Stimulated activated memory B cell treated with anti-CD40 and anti-IgM and Interleukin-4, amounts not matched to agents 10 μg/mL and 1 μg/mL and 100 μg/mL, for 72 hours (primary cell): ENCODE results near the gene CCDC24.

Source experiments
- ATAC-seq: fragments of 150-1000 bp; cut with Tn5 transposase; 2 replicates; pipeline ENCODE4 v1.10.0; 2021
- H3K27ac Mint-ChIP-seq: one replicate; pipeline ENCODE4 v1.8.0; 2022; ENCODE audit warnings: mild to moderate bottlenecking, mixed read lengths
- H3K27me3 Mint-ChIP-seq: one replicate; pipeline ENCODE4 v1.8.0; 2022; ENCODE audit warnings: mixed read lengths
- H3K36me3 Mint-ChIP-seq: one replicate; pipeline ENCODE4 v1.8.0; 2022; ENCODE audit warnings: mixed read lengths
- H3K4me1 Mint-ChIP-seq: one replicate; pipeline ENCODE4 v1.8.0; 2022; ENCODE audit warnings: mixed read lengths
- H3K4me3 Mint-ChIP-seq: one replicate; pipeline ENCODE4 v1.8.0; 2022; ENCODE audit warnings: mild to moderate bottlenecking, moderate library complexity, mixed read lengths
- H3K9me3 Mint-ChIP-seq: one replicate; pipeline ENCODE4 v1.8.0; 2022; ENCODE audit warnings: mixed read lengths

Gene CCDC24

GRCh38 chr1:44015206-44015605 is 23.8 kb downstream of the CCDC24 start:
- Mint-ChIP-seq H3K36me3 (no peaks in the 10 kb centered on the region), H3K9me3 (no peaks in the 10 kb centered on the region), H3K4me3 (no peak overlapping the region), H3K27me3 (peaks cover 16% of the 10 kb centered on the region), H3K27ac (no peak overlapping the region), H3K4me1 (no peaks in the 10 kb centered on the region)
- no peak for ATAC-seq

DNA sequence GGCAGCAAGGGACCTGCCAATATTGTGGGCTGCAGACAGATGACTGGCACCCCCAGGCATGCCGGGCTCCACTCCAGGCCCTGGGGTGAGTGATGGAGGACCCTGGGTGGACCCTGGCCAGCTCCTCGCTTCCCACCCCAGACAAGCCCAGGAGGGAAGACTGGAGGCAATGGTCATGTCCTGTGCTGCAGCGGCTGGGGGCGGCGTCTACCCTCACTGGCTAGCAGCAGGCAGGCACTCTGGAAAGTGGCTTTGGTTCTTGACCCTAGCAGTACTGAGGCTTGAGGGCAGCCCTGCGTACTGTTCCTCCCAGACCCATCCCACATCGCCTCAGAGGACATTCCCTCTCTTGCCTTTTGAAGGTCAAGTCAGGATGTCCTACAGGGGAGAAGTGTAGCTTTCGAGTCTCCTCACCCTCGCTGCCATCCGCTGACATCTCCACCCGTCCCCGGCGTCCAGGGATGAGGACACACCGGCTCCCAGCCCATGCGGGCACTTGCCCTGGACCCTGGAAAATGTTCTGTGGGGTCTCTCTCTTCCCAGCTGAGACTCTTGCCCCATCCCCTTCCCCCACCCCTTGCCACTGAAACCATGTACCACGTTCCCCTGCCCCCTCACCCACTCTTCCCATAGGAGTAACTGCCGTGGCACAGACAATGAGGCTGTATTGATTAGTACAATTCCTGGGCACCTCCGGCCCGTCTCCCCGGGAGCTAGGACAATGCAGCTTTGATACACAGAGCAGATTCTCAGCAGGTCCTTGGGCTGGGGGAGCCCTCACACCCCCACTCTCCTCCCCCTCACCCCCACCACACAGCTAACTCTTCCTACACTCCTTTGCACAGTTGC is 24.9 kb downstream of the CCDC24 start:
- Mint-ChIP-seq H3K27ac (no peak overlapping the region), H3K4me1 (no peaks in the 10 kb centered on the region), H3K27me3 (peaks cover 16% of the 10 kb centered on the region), H3K36me3 (no peaks in the 10 kb centered on the region), H3K9me3 (no peaks in the 10 kb centered on the region), H3K4me3 (no peak overlapping the region)
- no peak for ATAC-seq

DNA sequence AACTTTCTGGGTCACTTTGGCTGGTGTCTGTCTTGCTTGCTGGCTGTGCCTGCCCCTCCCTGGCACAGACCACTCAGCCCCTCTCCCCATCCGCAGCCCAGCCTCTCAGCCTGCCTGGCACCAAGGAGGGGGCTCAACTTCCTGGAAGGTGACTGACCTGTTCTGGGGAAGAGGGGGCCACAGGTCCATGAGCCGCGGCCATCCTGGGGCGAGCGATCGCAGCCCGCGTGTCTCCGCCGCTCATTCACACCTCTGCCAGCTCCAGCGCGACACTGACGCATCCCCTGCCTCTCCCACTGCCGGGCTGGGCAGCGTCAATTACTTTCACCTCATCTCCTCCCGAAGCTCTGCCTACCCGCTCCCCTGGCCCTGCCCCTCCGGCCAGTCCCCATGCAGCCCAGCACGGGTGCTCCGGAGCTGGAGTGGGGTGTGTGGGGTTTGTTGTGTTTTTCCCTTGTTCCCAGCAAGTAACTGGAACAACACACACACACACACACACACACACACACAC is 25.5 kb downstream of the CCDC24 start:
- Mint-ChIP-seq H3K9me3 (no peaks in the 10 kb centered on the region), H3K4me1 (no peaks in the 10 kb centered on the region), H3K27ac (no peak overlapping the region), H3K27me3 (peaks cover 16% of the 10 kb centered on the region), H3K4me3 (no peak overlapping the region), H3K36me3 (no peaks in the 10 kb centered on the region)
- no peak for ATAC-seq

DNA sequence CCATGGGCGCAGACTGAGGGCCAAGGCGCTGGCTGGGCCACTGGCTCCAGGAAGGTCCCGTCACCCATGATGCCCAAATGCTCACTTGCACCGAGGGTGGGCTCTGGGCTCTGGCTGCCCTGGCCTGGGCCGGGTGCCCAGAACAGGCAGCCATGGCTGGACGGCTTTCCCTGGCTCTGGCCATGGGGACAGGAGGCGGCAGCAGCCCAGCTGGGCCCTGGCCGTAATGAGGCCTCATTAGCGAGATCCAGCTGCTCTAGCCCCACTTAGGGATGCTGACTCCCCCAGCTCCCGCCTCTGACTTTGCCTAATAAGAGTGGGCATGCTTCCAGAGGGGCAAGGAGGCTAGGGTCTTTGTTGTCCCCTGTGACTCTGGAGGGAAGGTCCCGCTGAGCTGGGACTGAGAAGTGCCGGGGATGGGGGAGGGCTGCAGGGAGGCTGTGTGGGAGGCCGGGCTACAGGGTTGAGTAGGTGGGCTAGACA is 28.1 kb downstream of the CCDC24 start:
- no peak for ATAC-seq
- Mint-ChIP-seq H3K36me3 (no peaks in the 10 kb centered on the region), H3K27me3 (peaks cover 5% of the 10 kb centered on the region), H3K9me3 (no peaks in the 10 kb centered on the region), H3K4me1 (peaks cover 3% of the 10 kb centered on the region), H3K4me3 (no peak overlapping the region), H3K27ac (no peak overlapping the region)

- H3K36me3 Mint-ChIP-seq = no peaks in the 10 kb centered on the region
- no peak for ATAC-seq
- H3K4me1 Mint-ChIP-seq = peaks cover 12% of the 10 kb centered on the region
- no peaks in the 10 kb centered on the region for H3K9me3 Mint-ChIP-seq
- no peak overlapping the region for H3K4me3 Mint-ChIP-seq
- no peaks in the 10 kb centered on the region for H3K27me3 Mint-ChIP-seq
- no peak overlapping the region for H3K27ac Mint-ChIP-seq
These were observed 29.1 kb downstream of the CCDC24 start for GRCh38 chr1:44020464-44020863.

GRCh38 chr1:44021156-44021555 is 29.8 kb downstream of the CCDC24 start:
- no peaks in the 10 kb centered on the region for H3K36me3 Mint-ChIP-seq
- H3K27me3 Mint-ChIP-seq = no peaks in the 10 kb centered on the region
- ATAC-seq = no peak
- H3K27ac Mint-ChIP-seq = no peak overlapping the region
- no peak overlapping the region for H3K4me3 Mint-ChIP-seq
- no peaks in the 10 kb centered on the region for H3K9me3 Mint-ChIP-seq
- peaks cover 19% of the 10 kb centered on the region for H3K4me1 Mint-ChIP-seq

- Mint-ChIP-seq H3K4me1 (peaks cover 21% of the 10 kb centered on the region), H3K9me3 (no peaks in the 10 kb centered on the region), H3K27me3 (no peaks in the 10 kb centered on the region), H3K36me3 (no peaks in the 10 kb centered on the region), H3K27ac (no peak overlapping the region), H3K4me3 (no peak overlapping the region)
- no peak for ATAC-seq
These were observed 30.4 kb downstream of the CCDC24 start for GRCh38 chr1:44021581-44022321.

- H3K36me3 Mint-ChIP-seq = no peaks in the 10 kb centered on the region
- peaks cover 37% of the 10 kb centered on the region for H3K4me1 Mint-ChIP-seq
- no peaks in the 10 kb centered on the region for H3K27me3 Mint-ChIP-seq
- H3K27ac Mint-ChIP-seq = peak overlapping the region; percentile 19
- H3K4me3 Mint-ChIP-seq = no peak overlapping the region
- H3K9me3 Mint-ChIP-seq = no peaks in the 10 kb centered on the region
- no peak for ATAC-seq
These were observed 32.9 kb downstream of the CCDC24 start for GRCh38 chr1:44024031-44024902.

- H3K4me3 Mint-ChIP-seq = peak overlapping the region; percentile 1
- H3K27ac Mint-ChIP-seq = peak overlapping the region; percentile 19
- no peak for ATAC-seq
- no peaks in the 10 kb centered on the region for H3K36me3 Mint-ChIP-seq
- peaks cover 45% of the 10 kb centered on the region for H3K4me1 Mint-ChIP-seq
- H3K27me3 Mint-ChIP-seq = no peaks in the 10 kb centered on the region
- no peaks in the 10 kb centered on the region for H3K9me3 Mint-ChIP-seq
These were observed 33.6 kb downstream of the CCDC24 start for GRCh38 chr1:44024903-44025525.

DNA sequence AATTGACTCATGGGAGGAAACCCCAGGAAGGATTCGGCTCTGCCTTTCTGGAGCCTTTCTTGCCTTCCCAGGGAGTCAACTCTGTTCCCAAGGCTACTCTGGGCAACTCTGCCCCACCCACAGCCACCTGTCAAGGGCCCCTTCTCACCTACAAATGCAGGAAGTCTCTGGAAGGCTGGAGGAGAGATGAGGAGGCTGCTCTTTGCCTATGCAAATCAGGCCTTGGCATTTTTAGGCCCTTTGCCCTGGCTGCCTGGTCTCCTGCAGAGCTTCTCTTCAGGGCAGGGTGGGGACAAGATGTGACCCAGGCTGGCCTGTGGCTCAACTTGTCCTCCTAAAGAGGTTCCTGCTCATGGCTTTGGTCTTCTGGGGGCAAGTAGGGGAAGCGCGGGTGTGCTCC is 34.4 kb downstream of the CCDC24 start:
- Mint-ChIP-seq H3K27ac (peak overlapping the region; percentile 19), H3K36me3 (no peaks in the 10 kb centered on the region), H3K4me1 (peaks cover 45% of the 10 kb centered on the region), H3K27me3 (no peaks in the 10 kb centered on the region), H3K9me3 (no peaks in the 10 kb centered on the region), H3K4me3 (peak overlapping the region; percentile 22)
- ATAC-seq = no peak

DNA sequence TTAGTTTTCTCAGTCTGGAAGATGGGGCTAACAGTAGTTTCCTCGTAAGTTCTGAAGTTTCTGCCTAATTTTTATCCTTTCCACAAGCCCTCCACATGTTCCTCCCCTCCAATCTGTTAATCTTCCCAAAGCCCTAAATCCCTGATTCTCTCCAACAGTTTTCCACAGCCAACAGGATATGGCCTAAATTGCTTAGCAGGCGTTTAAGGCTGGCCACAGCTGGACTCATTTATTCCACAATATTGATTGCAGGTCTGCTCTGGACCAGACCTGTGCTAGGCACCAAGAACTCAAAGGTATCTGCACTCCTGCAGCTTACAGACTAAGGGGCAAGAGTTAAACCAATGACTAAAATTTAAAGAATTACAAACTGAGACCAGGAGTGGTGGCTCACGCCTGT is 35.9 kb downstream of the CCDC24 start:
- H3K36me3 Mint-ChIP-seq = no peaks in the 10 kb centered on the region
- H3K27ac Mint-ChIP-seq = no peak overlapping the region
- no peak for ATAC-seq
- no peak overlapping the region for H3K4me3 Mint-ChIP-seq
- no peaks in the 10 kb centered on the region for H3K27me3 Mint-ChIP-seq
- H3K9me3 Mint-ChIP-seq = no peaks in the 10 kb centered on the region
- H3K4me1 Mint-ChIP-seq = peaks cover 55% of the 10 kb centered on the region

GRCh38 chr1:44029260-44029910 is 38.0 kb downstream of the CCDC24 start:
- Mint-ChIP-seq H3K4me1 (peaks cover 54% of the 10 kb centered on the region), H3K9me3 (no peaks in the 10 kb centered on the region), H3K36me3 (no peaks in the 10 kb centered on the region), H3K27ac (peak overlapping the region; percentile 92), H3K4me3 (peak overlapping the region; percentile 95), H3K27me3 (no peaks in the 10 kb centered on the region)
- ATAC-seq = peak; percentile 39

GRCh38 chr1:44029911-44030604 is 38.7 kb downstream of the CCDC24 start:
- peak; percentile 90 for ATAC-seq
- no peaks in the 10 kb centered on the region for H3K36me3 Mint-ChIP-seq
- peak overlapping the region; percentile 92 for H3K27ac Mint-ChIP-seq
- no peaks in the 10 kb centered on the region for H3K9me3 Mint-ChIP-seq
- H3K27me3 Mint-ChIP-seq = no peaks in the 10 kb centered on the region
- H3K4me3 Mint-ChIP-seq = peak overlapping the region; percentile 95
- peaks cover 47% of the 10 kb centered on the region for H3K4me1 Mint-ChIP-seq
